ENCODE measurements around the gene TUBB6.

The TUBB6 gene

DNA sequence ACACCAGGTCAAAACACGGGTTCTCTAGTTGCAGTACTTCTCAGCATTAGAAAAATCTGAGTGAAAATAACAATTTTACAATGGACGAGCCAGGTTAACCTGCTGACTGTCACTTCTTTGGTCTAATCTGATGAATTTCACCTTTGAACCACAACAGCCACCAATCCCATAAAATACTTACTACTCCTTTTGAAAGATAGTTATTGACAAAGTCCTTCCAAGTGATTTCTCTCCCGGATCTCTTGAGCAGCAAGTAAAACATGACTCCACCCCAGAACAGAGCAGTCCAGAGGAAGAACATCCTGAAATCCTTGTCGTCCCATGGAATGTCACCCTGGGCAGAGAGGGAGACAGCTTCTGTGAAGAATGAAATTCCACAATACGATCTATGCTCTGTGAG, 58.7 kb downstream of the TUBB6 start:
- TF ChIP-seq, protein P1, sequence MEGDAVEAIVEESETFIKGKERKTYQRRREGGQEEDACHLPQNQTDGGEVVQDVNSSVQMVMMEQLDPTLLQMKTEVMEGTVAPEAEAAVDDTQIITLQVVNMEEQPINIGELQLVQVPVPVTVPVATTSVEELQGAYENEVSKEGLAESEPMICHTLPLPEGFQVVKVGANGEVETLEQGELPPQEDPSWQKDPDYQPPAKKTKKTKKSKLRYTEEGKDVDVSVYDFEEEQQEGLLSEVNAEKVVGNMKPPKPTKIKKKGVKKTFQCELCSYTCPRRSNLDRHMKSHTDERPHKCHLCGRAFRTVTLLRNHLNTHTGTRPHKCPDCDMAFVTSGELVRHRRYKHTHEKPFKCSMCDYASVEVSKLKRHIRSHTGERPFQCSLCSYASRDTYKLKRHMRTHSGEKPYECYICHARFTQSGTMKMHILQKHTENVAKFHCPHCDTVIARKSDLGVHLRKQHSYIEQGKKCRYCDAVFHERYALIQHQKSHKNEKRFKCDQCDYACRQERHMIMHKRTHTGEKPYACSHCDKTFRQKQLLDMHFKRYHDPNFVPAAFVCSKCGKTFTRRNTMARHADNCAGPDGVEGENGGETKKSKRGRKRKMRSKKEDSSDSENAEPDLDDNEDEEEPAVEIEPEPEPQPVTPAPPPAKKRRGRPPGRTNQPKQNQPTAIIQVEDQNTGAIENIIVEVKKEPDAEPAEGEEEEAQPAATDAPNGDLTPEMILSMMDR (IDR thresholded peaks at IDR 0.05; ENCODE audit: insufficient read depth, low read length, poor library complexity, severe bottlenecking) = no peak
- H3K27me3 ChIP-seq (replicated peaks; ENCODE audit: control insufficient read depth, insufficient read depth, low read length) = no peaks in the 10 kb centered on the region
- DNase-seq (ENCODE audit: extremely low read depth, insufficient read length) = no peak
- H3K36me3 ChIP-seq (ENCODE audit: control insufficient read depth, insufficient read depth, low read length) = peaks cover 25% of the 10 kb centered on the region
- H3K4me3 ChIP-seq (replicated peaks; ENCODE audit: low read depth, low read length) = no peak overlapping the region

GRCh38 chr18:12369211-12369610, 61.2 kb downstream of the TUBB6 start:
- H3K4me3 ChIP-seq (replicated peaks; ENCODE audit: low read depth, low read length) = no peak overlapping the region
- H3K36me3 ChIP-seq (ENCODE audit: control insufficient read depth, insufficient read depth, low read length) = peaks cover 17% of the 10 kb centered on the region
- H3K27me3 ChIP-seq (replicated peaks; ENCODE audit: control insufficient read depth, insufficient read depth, low read length) = no peaks in the 10 kb centered on the region
- TF ChIP-seq, protein P1 (IDR thresholded peaks at IDR 0.05; ENCODE audit: insufficient read depth, low read length, poor library complexity, severe bottlenecking) = no peak
- DNase-seq (ENCODE audit: extremely low read depth, insufficient read length) = no peak

GRCh38 chr18:12371590-12371989, 63.5 kb downstream of the TUBB6 start:
- TF ChIP-seq, protein P1 (IDR thresholded peaks at IDR 0.05; ENCODE audit: insufficient read depth, low read length, poor library complexity, severe bottlenecking) = no peak
- DNase-seq (ENCODE audit: extremely low read depth, insufficient read length) = no peak
- Histone ChIP-seq H3K4me3 (replicated peaks; ENCODE audit: low read depth, low read length) (no peak overlapping the region), H3K27me3 (replicated peaks; ENCODE audit: control insufficient read depth, insufficient read depth, low read length) (no peaks in the 10 kb centered on the region), H3K36me3 (ENCODE audit: control insufficient read depth, insufficient read depth, low read length) (peaks cover 10% of the 10 kb centered on the region)

- Histone ChIP-seq H3K36me3 (ENCODE audit: control insufficient read depth, insufficient read depth, low read length) (peaks cover 5% of the 10 kb centered on the region), H3K4me3 (replicated peaks; ENCODE audit: low read depth, low read length) (no peak overlapping the region), H3K27me3 (replicated peaks; ENCODE audit: control insufficient read depth, insufficient read depth, low read length) (no peaks in the 10 kb centered on the region)
- DNase-seq (ENCODE audit: extremely low read depth, insufficient read length) = no peak
- TF ChIP-seq, protein P1 (IDR thresholded peaks at IDR 0.05; ENCODE audit: insufficient read depth, low read length, poor library complexity, severe bottlenecking) = no peak
Measured at GRCh38 chr18:12372406-12372805, 64.4 kb downstream of the TUBB6 start.

GRCh38 chr18:12373116-12373770, 65.2 kb downstream of the TUBB6 start:
- DNase-seq (ENCODE audit: extremely low read depth, insufficient read length) = no peak
- Histone ChIP-seq H3K36me3 (ENCODE audit: control insufficient read depth, insufficient read depth, low read length) (peaks cover 4% of the 10 kb centered on the region), H3K27me3 (replicated peaks; ENCODE audit: control insufficient read depth, insufficient read depth, low read length) (no peaks in the 10 kb centered on the region), H3K4me3 (replicated peaks; ENCODE audit: low read depth, low read length) (no peak overlapping the region)
- TF ChIP-seq, protein P1 (IDR thresholded peaks at IDR 0.05; ENCODE audit: insufficient read depth, low read length, poor library complexity, severe bottlenecking) = no peak

DNA sequence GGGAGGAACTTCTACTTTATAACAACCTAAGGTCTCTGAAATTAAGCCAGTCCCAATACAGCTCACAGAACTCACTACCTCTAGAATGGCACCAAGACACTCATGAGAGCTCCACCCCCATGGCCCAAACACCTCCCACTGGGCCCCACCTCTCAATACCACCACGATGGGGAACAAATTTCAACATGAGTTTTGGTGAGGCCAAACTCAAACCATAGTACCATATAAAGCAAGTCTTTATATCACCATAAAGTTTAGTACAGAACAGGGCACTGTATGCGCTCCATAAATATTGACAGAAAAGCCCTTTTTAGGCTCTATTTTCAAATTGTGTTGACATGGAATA, 65.7 kb downstream of the TUBB6 start:
- Histone ChIP-seq H3K36me3 (ENCODE audit: control insufficient read depth, insufficient read depth, low read length) (peaks cover 4% of the 10 kb centered on the region), H3K4me3 (replicated peaks; ENCODE audit: low read depth, low read length) (no peak overlapping the region), H3K27me3 (replicated peaks; ENCODE audit: control insufficient read depth, insufficient read depth, low read length) (no peaks in the 10 kb centered on the region)
- no peak for DNase-seq (ENCODE audit: extremely low read depth, insufficient read length)
- TF ChIP-seq, protein P1 (IDR thresholded peaks at IDR 0.05; ENCODE audit: insufficient read depth, low read length, poor library complexity, severe bottlenecking) = no peak
